GM19351 (cell line): ENCODE results near the gene UQCRC1.
A peak's percentile ranks its signal among the peaks of the same experiment; 100 is the strongest.

Experiments
- ATAC-seq: cut with Tn5 transposase; IDR thresholded peaks from one replicate; pipeline ENCODE4 v1.9.1; 2021; ENCODE audit warnings: mild to moderate bottlenecking, moderate library complexity; ENCODE audit not compliant: unreplicated experiment

UQCRC1 gene

DNA sequence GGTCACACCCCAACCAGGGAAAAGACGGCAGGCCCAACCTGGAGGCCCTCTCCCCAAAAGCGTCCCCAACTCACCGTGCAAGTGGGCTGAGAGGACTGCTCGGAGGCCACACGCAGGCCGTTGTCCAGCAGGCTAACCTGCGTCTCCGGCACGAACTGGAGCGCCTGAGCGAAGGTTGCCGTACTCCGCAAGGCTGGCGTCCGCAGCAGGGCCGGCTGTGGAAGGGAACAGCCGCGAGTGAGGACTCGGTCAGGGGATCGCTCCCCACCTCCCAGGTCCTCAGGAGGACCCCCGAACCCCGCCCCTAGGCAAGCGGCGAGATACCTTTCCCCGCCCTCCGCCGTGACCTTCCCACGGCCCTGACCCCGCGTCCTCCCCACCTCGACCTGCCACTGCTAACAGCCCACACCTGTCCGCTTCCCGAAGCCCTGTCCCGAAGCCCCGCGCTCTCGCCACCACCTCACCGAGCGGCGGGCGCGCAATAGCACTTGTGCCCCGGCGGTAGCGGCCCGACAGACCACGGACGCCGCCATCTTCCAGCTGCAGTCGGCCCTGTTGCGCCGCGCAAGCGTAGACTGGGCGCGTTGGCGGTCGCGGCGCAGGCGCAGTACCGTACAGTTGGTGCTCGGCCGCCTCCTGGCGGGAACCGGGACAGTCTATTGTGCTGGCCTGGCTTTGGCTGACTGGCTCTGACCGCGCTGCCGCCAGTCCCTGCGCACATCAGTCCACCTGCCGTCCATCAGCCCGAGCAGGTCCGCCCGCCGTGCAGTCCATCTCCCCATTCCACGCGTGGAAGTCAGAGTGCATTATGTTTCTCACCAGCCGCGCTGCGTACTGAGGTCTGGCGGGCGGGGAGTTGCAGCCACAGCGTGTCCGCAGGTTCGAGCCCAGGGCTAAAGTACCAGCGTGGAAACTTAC is at the start of gene UQCRC1:
Gene UQCRC1, minus strand, starts transcription at position 559 of the 918 bp plus-strand sequence. Its CDS starts 26 bp downstream, at position 533.
- ATAC-seq = peak; percentile 95

DNA sequence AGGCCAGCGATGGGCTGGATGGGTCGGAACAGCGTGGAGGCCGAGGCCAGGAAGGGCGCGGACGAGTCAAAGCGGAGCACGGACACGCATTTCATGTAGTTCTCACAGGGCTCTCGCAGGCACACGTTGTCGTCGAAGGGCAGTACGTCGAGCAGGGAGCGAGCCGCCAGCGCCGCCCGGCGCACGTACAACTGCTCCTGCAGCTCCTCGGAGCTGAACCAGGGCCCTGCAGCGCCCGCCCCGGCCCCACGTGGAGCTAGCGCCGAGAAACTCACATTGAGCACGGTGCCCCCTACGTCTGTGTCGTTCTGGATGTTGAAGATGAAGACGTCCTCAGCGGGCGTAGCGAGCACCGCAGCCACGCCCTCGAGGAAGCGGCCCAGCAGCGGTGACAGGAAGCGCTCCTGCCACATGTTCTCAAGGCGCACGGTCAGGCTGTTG is 47.4 kb upstream of the UQCRC1 start:
- ATAC-seq = no peak

DNA sequence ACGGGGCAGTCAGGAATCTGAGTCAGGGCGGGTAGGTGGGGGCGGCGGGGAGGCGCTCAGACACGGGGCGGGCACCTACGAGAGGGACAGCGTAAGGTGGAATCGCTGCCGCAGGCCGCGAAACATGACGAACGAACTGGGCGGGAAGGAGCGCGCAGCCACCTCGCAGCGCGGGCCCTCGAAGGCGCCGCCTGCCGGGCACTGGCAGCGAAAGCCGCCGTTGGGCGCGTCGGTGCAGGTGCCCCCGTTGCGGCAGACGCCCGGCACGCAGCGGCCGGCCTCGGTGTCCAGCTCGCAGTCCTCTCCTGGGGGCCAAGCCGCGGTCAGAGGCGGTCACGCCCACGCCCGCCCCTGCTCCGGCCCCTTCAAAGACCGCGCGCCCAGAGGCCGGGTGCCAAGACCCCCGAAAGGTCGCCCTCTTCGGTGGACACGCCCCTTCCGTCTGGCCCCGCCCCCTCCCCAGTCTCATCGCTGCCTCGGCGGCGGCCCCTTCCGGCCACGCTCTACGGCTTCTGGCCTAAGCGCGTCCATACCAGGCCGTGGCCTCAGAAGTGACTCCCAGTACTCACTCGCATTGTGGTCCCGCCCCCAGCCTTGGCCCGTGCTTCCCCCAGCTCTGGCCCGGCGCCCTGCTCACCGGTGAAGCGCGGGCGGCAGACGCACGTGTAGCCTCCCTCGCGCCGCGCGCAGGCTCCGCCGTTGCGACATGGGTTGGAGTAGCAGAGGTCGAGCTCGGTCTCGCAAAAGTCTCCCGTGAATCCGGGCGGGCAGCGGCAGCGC is 46.8 kb upstream of the UQCRC1 start:
- ATAC-seq = peak; percentile 70

- ATAC-seq = no peak
These were observed 46.2 kb upstream of the UQCRC1 start for GRCh38 chr3:48655606-48656005.

GRCh38 chr3:48655063-48655462 is 45.6 kb upstream of the UQCRC1 start:
- no peak for ATAC-seq

DNA sequence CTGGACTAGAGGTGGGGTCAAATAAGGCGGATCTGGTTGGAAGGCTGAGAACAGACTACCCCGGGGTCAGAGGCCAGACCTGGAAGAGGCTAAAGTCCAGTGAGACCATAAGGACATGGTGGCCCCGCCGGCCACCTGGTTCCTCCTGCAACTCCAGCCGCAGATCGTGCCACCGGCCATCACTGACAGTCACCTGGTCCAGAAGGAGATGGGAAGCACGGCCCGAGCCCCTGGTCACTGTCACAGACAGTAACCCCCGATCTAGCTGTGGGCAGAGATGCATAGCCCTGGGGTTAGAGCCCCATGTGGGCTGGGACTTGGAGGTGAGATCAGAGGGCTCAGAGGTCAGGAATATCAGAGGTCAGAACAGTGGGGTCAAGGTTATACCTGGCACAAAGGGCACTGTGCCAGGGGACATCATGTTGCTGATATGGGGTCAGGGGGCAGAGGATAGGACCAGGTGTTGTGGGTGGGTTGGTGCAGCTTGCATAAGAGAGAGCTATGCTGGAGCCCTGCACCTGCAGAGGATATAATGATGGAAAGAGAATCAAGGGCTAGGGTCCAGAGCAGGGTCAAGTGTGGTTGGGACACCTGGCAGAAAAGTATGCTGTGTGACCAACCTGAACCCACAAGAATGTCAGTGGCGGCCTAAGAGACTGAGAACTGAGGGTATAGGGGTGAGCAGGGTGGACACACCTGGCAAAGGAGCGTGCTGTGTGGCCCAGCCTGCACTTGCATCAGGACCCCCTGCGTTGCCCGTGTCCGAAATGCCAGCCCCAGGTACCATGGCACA is 43.7 kb upstream of the UQCRC1 start:
- no peak for ATAC-seq

DNA sequence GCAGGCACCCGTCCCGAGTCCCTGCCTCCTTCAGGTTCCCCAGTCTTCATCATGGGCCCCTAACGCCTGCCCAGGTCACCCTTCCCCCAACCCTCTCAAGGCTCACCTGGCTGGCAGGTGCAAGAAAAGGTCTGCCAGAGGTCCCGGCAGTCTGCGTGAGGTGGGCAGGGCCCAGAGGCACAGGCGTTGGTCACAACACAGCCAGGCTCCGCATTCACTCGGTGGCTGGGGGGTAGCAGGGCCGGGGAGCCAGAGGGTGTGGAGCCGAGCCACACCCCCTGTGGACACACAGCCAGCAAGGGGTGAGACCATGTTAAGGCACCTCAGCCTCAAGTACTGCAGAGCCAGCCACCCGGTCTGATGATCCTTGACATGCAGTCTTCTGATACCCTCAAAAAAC is 42.3 kb upstream of the UQCRC1 start:
- ATAC-seq = no peak

DNA sequence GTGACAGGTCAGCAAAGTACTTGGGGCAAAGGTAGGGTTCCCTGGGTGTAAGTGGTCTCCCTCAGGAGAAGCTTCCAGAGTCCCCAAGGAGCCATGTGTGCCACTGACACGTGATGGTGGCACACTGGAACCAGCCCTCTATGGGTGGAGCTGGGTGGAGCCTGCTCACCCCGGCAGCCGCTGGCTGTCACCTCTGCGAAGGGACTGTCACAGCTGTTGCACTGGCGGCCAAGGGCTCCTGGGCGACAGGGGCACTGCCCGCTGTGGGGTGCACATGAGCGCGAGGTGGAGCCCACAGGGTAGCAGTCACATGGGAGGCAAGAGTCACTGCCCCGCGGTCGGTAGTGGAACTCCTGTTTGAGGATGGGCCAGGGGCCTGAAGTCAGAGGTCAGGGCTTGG is 41.3 kb upstream of the UQCRC1 start:
- no peak for ATAC-seq

DNA sequence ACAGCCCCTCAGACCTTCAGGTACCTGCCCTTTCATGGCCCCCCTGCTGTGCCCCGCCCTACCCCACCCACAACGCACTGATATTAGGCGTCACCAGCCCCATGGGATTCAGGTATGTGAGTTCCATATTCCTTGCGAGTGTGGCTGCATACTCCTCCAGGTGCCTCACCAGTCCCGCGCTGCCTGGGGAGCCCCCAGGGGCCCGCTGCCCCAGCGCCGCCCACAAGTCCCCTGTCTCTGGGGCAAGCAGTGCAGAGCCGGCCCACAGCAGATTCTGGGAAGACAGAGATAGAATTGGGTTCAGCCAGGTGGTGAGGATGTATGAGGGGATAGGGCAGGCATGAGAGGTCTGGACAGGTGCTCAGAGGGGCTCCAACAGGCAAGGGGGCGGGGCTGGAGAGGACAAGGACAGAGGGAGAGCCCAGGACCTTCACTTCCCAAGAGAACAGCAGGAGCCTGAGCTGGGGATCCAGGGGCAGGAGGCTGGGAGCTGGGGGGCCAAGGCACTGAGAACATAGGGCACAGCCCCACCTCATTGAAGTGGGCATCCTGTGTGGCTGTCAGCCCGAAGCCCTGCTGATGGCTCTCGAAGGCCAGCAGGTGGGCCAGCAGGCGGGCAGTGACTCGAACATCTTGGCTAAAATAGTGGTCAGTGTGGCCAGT is 38.9 kb upstream of the UQCRC1 start:
- ATAC-seq = no peak

DNA sequence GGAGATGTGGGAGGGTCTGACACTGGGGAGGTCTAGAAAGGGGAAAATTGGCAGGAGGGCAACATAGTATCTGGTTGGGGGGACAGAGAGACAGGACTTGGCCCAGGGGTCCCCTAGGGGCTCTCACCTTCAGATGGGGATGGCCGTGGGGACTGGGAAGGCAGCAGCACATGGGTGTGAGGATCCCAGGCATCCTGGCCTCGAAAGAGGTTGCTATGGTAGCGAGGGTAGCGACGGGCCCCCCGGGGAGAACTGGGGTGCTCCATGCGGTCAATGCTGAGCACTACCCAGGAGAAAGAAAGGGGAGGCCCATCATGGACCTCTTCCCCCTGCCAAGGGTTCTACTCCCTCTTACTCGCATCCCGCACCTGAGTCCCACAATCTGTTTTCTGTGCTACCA is 38.3 kb upstream of the UQCRC1 start:
- no peak for ATAC-seq

DNA sequence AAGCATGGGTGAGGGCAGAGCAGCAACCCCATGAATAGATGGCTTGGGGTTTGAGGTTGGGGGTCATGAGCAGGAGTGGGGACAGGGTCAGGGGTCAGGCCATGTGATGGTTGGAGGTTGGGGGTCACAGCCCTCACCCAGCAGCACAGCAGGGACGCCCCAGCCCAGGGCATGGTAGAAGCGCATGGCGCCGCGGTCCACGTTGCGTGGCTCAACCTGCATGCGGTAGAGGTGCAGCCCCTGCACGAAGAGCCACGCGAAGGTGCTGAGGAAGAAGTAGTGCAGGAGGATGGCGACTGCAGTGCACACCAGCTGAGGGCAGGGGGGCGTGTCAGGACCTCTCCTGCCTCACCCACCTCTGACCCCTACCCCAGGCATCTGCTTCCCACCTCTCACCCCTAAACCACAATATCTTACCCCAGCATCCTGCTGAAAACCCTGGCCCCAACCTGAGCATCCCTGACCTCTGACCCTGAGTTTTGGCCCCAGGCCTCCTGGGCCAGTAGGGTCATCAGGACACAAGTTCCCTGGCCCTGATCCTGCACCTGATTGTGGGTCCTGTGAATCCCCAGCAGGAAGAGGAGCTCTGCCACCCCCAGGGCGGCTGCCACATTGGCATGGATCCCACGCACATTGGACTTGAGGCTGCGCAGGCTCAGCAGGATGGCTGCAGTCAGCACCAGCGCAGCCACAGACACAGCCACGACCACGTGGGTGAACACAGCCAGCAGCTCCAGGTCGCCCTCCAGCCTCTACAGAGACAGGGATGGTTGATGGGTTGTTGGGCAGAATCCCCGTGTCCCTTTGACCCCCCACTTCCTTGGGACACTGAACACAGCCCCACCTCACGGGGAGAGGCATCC is 35.7 kb upstream of the UQCRC1 start:
- no peak for ATAC-seq

- ATAC-seq = no peak
These were observed 33.2 kb upstream of the UQCRC1 start for GRCh38 chr3:48642605-48643004.

DNA sequence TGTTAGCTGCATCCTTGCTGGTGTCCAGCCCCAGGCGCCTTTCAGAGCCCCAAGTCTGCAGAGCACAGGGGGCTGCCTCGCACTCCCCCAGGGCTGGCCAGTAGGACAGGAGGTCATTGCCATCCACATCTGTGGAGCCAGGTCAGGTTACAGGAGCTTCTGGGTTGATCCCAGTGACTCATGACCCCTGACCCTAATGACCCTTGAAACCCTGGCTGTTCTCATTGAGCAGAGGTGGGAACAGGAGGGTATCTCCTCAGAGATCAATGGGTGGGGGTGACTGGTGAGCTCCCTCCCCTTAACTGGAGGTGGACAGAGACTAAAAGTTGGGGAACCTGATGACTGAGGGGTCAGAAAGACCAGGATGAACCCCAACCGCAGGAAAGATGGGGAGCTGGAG is 31.9 kb upstream of the UQCRC1 start:
- ATAC-seq = no peak

- no peak for ATAC-seq
These were observed 30.6 kb upstream of the UQCRC1 start for GRCh38 chr3:48639944-48640606.

GRCh38 chr3:48637305-48637704 is 27.9 kb upstream of the UQCRC1 start:
- no peak for ATAC-seq

DNA sequence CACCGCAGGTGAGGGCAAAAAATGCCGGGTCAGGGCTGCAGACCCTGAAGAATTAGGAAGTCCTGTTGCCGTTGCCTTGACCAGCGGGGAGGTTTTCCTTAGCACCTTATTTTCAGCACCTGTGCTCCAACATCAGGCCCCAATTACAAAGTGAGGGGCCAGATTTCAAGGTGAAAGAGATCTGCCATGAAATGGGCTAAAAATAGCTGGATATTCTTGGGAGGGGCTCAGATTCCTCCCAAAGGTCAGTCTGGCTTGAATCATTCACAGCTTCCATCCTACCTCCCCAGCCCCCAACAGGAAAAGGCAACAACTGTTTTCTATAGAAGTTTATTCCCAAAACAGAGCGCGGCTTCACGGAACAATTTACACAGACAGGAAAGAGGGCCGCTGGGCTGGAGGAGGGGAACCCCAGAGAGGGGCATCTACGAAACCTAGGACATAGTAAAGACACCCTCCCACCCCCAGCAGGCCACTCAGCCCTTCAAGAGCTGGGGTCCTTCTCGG is 26.8 kb upstream of the UQCRC1 start:
- no peak for ATAC-seq

- ATAC-seq = peak; percentile 93
These were observed 26.0 kb upstream of the UQCRC1 start, which contains the start of gene SLC26A6 for GRCh38 chr3:48635222-48636021. Gene SLC26A6 (minus strand): TSS chr3:48635461. CDS start chr3:48635393, 68 bp downstream.

- ATAC-seq = peak; percentile 31
These were observed 25.3 kb upstream of the UQCRC1 start for GRCh38 chr3:48634661-48635221.
